H9 (cell line): Measurements from ENCODE around the gene BRINP2. TPM values are rescaled to one million over a fixed set of nuclear protein-coding genes. Genes with fewer than 3 reads are reported as not detected.

Experiments
- DNase-seq: peaks from one replicate; pipeline ENCODE4 v3.0.0-alpha.2; 2017
- H2AFZ ChIP-seq: one replicate; pipeline ENCODE4 v1.6.1; 2013; ENCODE audit warnings: mild to moderate bottlenecking, low read length, control low read depth, moderate library complexity
- H2AK5ac ChIP-seq: 2 replicates; pipeline ENCODE4 v1.6.1; 2013; ENCODE audit warnings: low read length, control low read depth, mixed read lengths; ENCODE audit not compliant: insufficient read length
- H2BK120ac ChIP-seq: one replicate; pipeline ENCODE4 v1.6.1; 2013; ENCODE audit warnings: low read depth, mild to moderate bottlenecking, low read length, control low read depth, inconsistent platforms; ENCODE audit not compliant: poor library complexity, severe bottlenecking
- H2BK12ac ChIP-seq: 2 replicates; pipeline ENCODE4 v1.6.1; 2013; ENCODE audit warnings: low read length, control low read depth, mixed read lengths, low read depth; ENCODE audit not compliant: insufficient read length
- H2BK15ac ChIP-seq: 2 replicates; pipeline ENCODE4 v1.6.1; 2013; ENCODE audit warnings: low read depth, low read length, control low read depth
- H2BK20ac ChIP-seq: one replicate; pipeline ENCODE4 v1.6.1; 2013; ENCODE audit warnings: low read depth, mild to moderate bottlenecking, low read length, control low read depth, inconsistent platforms; ENCODE audit not compliant: poor library complexity, severe bottlenecking
- H2BK5ac ChIP-seq: 2 replicates; pipeline ENCODE4 v1.6.1; 2013; ENCODE audit warnings: low read length, control low read depth, mixed read lengths; ENCODE audit not compliant: insufficient read length
- H3K14ac ChIP-seq: 2 replicates; pipeline ENCODE4 v1.6.1; 2013; ENCODE audit warnings: low read length, control low read depth; ENCODE audit not compliant: insufficient read depth
- H3K18ac ChIP-seq: 2 replicates; pipeline ENCODE4 v1.6.1; 2013; ENCODE audit warnings: low read depth, mild to moderate bottlenecking, mixed read lengths, low read length, control low read depth; ENCODE audit not compliant: insufficient read length
- H3K23ac ChIP-seq: 2 replicates; pipeline ENCODE4 v1.6.1; 2013; ENCODE audit warnings: low read length, control low read depth, mixed read lengths, low read depth; ENCODE audit not compliant: insufficient read length
- H3K23me2 ChIP-seq: 2 replicates; pipeline ENCODE4 v1.6.1; 2013; ENCODE audit warnings: low read depth, mild to moderate bottlenecking, mixed read lengths, low read length, control low read depth; ENCODE audit not compliant: insufficient read length, poor library complexity, severe bottlenecking
- H3K27ac ChIP-seq: 2 replicates; pipeline ENCODE4 v1.5.1; 2013; ENCODE audit warnings: low read length, control low read depth, mixed read lengths, low read depth; ENCODE audit not compliant: insufficient read length
- H3K27me3 ChIP-seq: 2 replicates; pipeline ENCODE4 v1.6.1; 2013; ENCODE audit warnings: low read length, control low read depth, inconsistent platforms; ENCODE audit not compliant: insufficient read depth
- H3K4ac ChIP-seq: 2 replicates; pipeline ENCODE4 v1.6.1; 2013; ENCODE audit warnings: low read depth, mild to moderate bottlenecking, control low read depth, inconsistent platforms, low read length, moderate library complexity
- H3K4me1 ChIP-seq: 2 replicates; pipeline ENCODE4 v1.6.1; 2013; ENCODE audit warnings: low read length, control low read depth, inconsistent platforms; ENCODE audit not compliant: insufficient read depth
- H3K4me2 ChIP-seq: 2 replicates; pipeline ENCODE4 v1.6.1; 2013; ENCODE audit warnings: low read length, control low read depth, mixed read lengths; ENCODE audit not compliant: insufficient read length, insufficient read depth
- H3K56ac ChIP-seq: 2 replicates; pipeline ENCODE4 v1.6.1; 2013; ENCODE audit warnings: low read depth, mild to moderate bottlenecking, mixed read lengths, low read length, control low read depth; ENCODE audit not compliant: insufficient read length
- H3K79me1 ChIP-seq: 2 replicates; pipeline ENCODE4 v1.6.1; 2013; ENCODE audit warnings: low read depth, mild to moderate bottlenecking, moderate library complexity, low read length, control low read depth, inconsistent platforms; ENCODE audit not compliant: insufficient read depth, poor library complexity, severe bottlenecking
- H3K79me2 ChIP-seq: 2 replicates; pipeline ENCODE4 v1.6.1; 2013; ENCODE audit warnings: low read length, control low read depth, inconsistent platforms; ENCODE audit not compliant: insufficient read depth
- H3K9ac ChIP-seq: 2 replicates; pipeline ENCODE4 v1.6.1; 2013; ENCODE audit warnings: low read length, control low read depth, mixed read lengths; ENCODE audit not compliant: insufficient read length; ENCODE audit errors: extremely low read depth
- H3K9me3 ChIP-seq: one replicate; pipeline ENCODE4 v1.6.1; 2013; ENCODE audit warnings: low read depth, low read length, inconsistent platforms; ENCODE audit not compliant: control insufficient read depth
- H3T11ph ChIP-seq: one replicate; pipeline ENCODE4 v1.6.1; 2013; ENCODE audit warnings: mild to moderate bottlenecking, low read length, control low read depth, inconsistent platforms
- H4K20me1 ChIP-seq: one replicate; pipeline ENCODE4 v1.6.1; 2013; ENCODE audit not compliant: control insufficient read depth, insufficient read length, insufficient read depth
- H4K5ac ChIP-seq: 2 replicates; pipeline ENCODE4 v1.6.1; 2013; ENCODE audit warnings: low read depth, mild to moderate bottlenecking, mixed read lengths, low read length, control low read depth; ENCODE audit not compliant: insufficient read length
- H4K8ac ChIP-seq: replicated peaks from 2 replicates; pipeline ENCODE4 v1.6.1; 2013; ENCODE audit warnings: low read length, control low read depth, mixed read lengths, low read depth; ENCODE audit not compliant: insufficient read length
- H4K91ac ChIP-seq: 2 replicates; pipeline ENCODE4 v1.6.1; 2013; ENCODE audit warnings: low read depth, mild to moderate bottlenecking, moderate library complexity, mixed read lengths, low read length, control low read depth; ENCODE audit not compliant: insufficient read length
- H3K27ac Mint-ChIP-seq, 3 experiments: 2 replicates in 2 of 3; 3 replicates in 1 of 3; pipeline ENCODE4 v1.8.0; 2020 to 2021; ENCODE audit warnings: mixed read lengths in 3 of 3, mild to moderate bottlenecking in 1 of 3, moderate library complexity in 1 of 3
- H3K27me3 Mint-ChIP-seq: 2 replicates; pipeline ENCODE4 v1.8.0; 2021; ENCODE audit warnings: low read depth, mild to moderate bottlenecking, moderate library complexity, mixed read lengths
- H3K36me3 Mint-ChIP-seq, 3 experiments: 2 replicates in 2 of 3; 3 replicates in 1 of 3; pipeline ENCODE4 v1.8.0; 2020 to 2021; ENCODE audit warnings: low read depth in 3 of 3, mixed read lengths in 3 of 3; ENCODE audit not compliant: insufficient read depth in 1 of 3
- H3K4me1 Mint-ChIP-seq, 2 experiments: 2 replicates each; pipeline ENCODE4 v1.8.0; 2020; ENCODE audit warnings: mixed read lengths in 2 of 2
- H3K4me3 Mint-ChIP-seq, 2 experiments: 2 replicates in 1 of 2; 3 replicates in 1 of 2; pipeline ENCODE4 v1.8.0; 2020 to 2021; ENCODE audit warnings: mild to moderate bottlenecking in 2 of 2, mixed read lengths in 2 of 2, moderate library complexity in 1 of 2
- H3K9me3 Mint-ChIP-seq, 2 experiments: 2 replicates in 1 of 2; 3 replicates in 1 of 2; pipeline ENCODE4 v1.8.0; 2020; ENCODE audit warnings: mild to moderate bottlenecking in 2 of 2, mixed read lengths in 2 of 2, moderate library complexity in 1 of 2
- WGBS: extraction: QIAGEN DNeasy Blood & Tissue Kit; methylation state at CpG from one replicate; pipeline ENCODE4 v1.1.7; 2013; ENCODE audit warnings: missing lambda C conversion rate, low lambda C conversion rate, mixed read lengths; ENCODE audit not compliant: insufficient read length; ENCODE audit errors: extremely low coverage; 5-methylcytosine and 5-hydroxymethylcytosine counted together
- total RNA-seq: library from RNA; stranded (reverse); gene quantifications from 2 replicates; pipeline ENCODE4 v1.2.1, GENCODE V29; 2021
- TF ChIP-seq, protein P1 (sequence below): fragments of 200-600 bp; sonication (generic); conservative IDR thresholded peaks from 3 replicates; pipeline ENCODE4 v1.8.0; 2021; ENCODE audit warnings: antibody characterized with exemption, mild to moderate bottlenecking

The BRINP2 gene
- total RNA-seq, 1 experiment from 2014 or later = not detected

DNA sequence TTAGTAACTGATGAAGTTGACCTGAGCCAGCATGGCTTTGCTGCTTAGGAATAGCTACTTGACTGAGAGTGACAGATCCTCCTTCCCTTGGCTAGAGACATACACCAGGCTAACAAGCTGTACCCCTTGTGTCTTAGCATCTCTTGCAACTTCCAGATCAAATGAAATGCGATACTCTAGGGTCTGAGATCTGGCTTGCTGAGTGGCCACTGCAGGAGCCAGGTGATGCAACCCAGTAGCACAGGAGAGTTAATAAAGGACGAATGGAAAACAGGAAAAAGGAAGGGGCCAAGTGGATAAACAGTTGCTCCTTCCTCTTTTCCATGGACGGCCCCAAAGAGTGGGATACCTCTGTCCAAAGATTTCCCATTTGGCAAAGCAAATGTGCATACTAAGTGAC, 44.5 kb upstream of the BRINP2 start:
- no peaks in the 10 kb centered on the region for H3K9me3 ChIP-seq
- H2BK120ac ChIP-seq = no peak overlapping the region
- no CpG with 5 or more reads among the region's 3 CpGs for WGBS
- H3K23me2 ChIP-seq = no peaks in the 10 kb centered on the region
- H2BK5ac ChIP-seq = no peak overlapping the region
- H4K5ac ChIP-seq = no peak overlapping the region
- no peak overlapping the region for H4K8ac ChIP-seq
- H3T11ph ChIP-seq = no peak overlapping the region
- Mint-ChIP-seq H3K27me3 (peaks cover 4% of the 10 kb centered on the region), H3K9me3 (no peaks in the 10 kb centered on the region), H3K4me1 (peaks cover 0 to 5% of the 10 kb centered on the region in 2 experiments; a peak in 1 of 4 replicates), H3K36me3 (peaks cover 0 to 2% (median 0%) of the 10 kb centered on the region in 3 experiments; a peak in 2 of 7 replicates), H3K27ac (no peak overlapping the region), H3K4me3 (no peak overlapping the region)
- H2BK20ac ChIP-seq = no peak overlapping the region
- no peak overlapping the region for H2BK15ac ChIP-seq
- no peak overlapping the region for H3K18ac ChIP-seq
- no peak overlapping the region for H3K27ac ChIP-seq
- H2BK12ac ChIP-seq = no peak overlapping the region
- no peaks in the 10 kb centered on the region for H3K4me1 ChIP-seq
- no peak overlapping the region for H3K14ac ChIP-seq
- no peak overlapping the region for H4K91ac ChIP-seq
- no peaks in the 10 kb centered on the region for H3K79me1 ChIP-seq
- H3K27me3 ChIP-seq = no peaks in the 10 kb centered on the region
- DNase-seq = no peak
- no peak overlapping the region for H2AK5ac ChIP-seq
- H3K4ac ChIP-seq = no peak overlapping the region
- H3K9ac ChIP-seq = no peak overlapping the region
- TF ChIP-seq, protein P1, sequence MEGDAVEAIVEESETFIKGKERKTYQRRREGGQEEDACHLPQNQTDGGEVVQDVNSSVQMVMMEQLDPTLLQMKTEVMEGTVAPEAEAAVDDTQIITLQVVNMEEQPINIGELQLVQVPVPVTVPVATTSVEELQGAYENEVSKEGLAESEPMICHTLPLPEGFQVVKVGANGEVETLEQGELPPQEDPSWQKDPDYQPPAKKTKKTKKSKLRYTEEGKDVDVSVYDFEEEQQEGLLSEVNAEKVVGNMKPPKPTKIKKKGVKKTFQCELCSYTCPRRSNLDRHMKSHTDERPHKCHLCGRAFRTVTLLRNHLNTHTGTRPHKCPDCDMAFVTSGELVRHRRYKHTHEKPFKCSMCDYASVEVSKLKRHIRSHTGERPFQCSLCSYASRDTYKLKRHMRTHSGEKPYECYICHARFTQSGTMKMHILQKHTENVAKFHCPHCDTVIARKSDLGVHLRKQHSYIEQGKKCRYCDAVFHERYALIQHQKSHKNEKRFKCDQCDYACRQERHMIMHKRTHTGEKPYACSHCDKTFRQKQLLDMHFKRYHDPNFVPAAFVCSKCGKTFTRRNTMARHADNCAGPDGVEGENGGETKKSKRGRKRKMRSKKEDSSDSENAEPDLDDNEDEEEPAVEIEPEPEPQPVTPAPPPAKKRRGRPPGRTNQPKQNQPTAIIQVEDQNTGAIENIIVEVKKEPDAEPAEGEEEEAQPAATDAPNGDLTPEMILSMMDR = no peak
- no peak overlapping the region for H3K56ac ChIP-seq
- H3K79me2 ChIP-seq = no peaks in the 10 kb centered on the region
- H2AFZ ChIP-seq = no peak overlapping the region
- H4K20me1 ChIP-seq = no peaks in the 10 kb centered on the region
- no peak overlapping the region for H3K4me2 ChIP-seq
- no peak overlapping the region for H3K23ac ChIP-seq
